ENCODE measurements around the gene WDFY4. TPM values are rescaled to one million over a fixed set of nuclear protein-coding genes. Genes with fewer than 3 reads are reported as not detected.

WDFY4 gene
- total and polyA plus RNA-seq, 2 donors (not counting 3 experiments of a cell fraction or from before 2014, with no cell fraction given): 10.1 to 10.2 TPM

- ChIA-PET CTCF (no interaction called here), POLR2A (no interaction called here)
- no peaks in the 10 kb centered on the region for H3K4me1 ChIP-seq (ENCODE audit: control insufficient read depth, extremely low read depth, insufficient read depth, low read length)
- no peak overlapping the region for H2AFZ ChIP-seq (ENCODE audit: low read depth, low read length)
- no peak overlapping the region for H3K9ac ChIP-seq (replicated peaks; ENCODE audit: extremely low read depth, insufficient read depth, low read length)
- no peak for TF ChIP-seq EZH2 (IDR thresholded peaks at IDR 0.05; ENCODE audit: borderline replicate concordance, low read depth, low read length, severe bottlenecking)
- no peaks in the 10 kb centered on the region for H3K79me2 ChIP-seq (ENCODE audit: control insufficient read depth, insufficient read depth, low read length)
- intact Hi-C loops (cut with micrococcal nuclease) (no loop called here), dilution Hi-C loops (cut with MboI; ENCODE audit: extremely low pct_ligation_motif_present, low sequenced_read_pairs) (no loop called here)
- H3K27me3 ChIP-seq (ENCODE audit: control insufficient read depth in 2 of 2, insufficient read depth in 2 of 2, low read length in 2 of 2): peaks cover 0 to 10% of the 10 kb centered on the region in 2 experiments
- no peaks in the 10 kb centered on the region for H3K36me3 ChIP-seq (ENCODE audit: control insufficient read depth in 2 of 2, extremely low read depth in 1 of 2, insufficient read depth in 2 of 2, low read length in 2 of 2)
- H3K27ac ChIP-seq (ENCODE audit: insufficient read depth, low read depth, low read length): no peak overlapping the region
- no peaks in the 10 kb centered on the region for H3K9me1 ChIP-seq (replicated peaks; ENCODE audit: control insufficient read depth, extremely low read depth, insufficient read depth, low read length)
- DNase-seq (ENCODE audit: low read depth, low spot score): no peak
- BruUV-seq (replicated peaks): no TSS peak
- FAIRE-seq: no peak
- no peak overlapping the region for H3K4me2 ChIP-seq (ENCODE audit: insufficient read depth, low read length)
- no peaks in the 10 kb centered on the region for H4K20me1 ChIP-seq (replicated peaks; ENCODE audit: control insufficient read depth, extremely low read depth, insufficient read depth, low read length)
- H3K9me3 ChIP-seq (replicated peaks; ENCODE audit: control insufficient read depth, insufficient read depth, low read length): no peaks in the 10 kb centered on the region
- no peak overlapping the region for H3K4me3 ChIP-seq (replicated peaks in 1 of 3; ENCODE audit: insufficient read depth in 1 of 3, low read depth in 1 of 3, low read length in 3 of 3)
Observed at GRCh38 chr10:48671914-48672595, 12.6 kb upstream of the WDFY4 start.

- intact Hi-C loops (cut with micrococcal nuclease): no loop called here
- no peaks in the 10 kb centered on the region for H3K4me1 ChIP-seq (ENCODE audit: control insufficient read depth, extremely low read depth, insufficient read depth, low read length)
- H3K36me3 ChIP-seq (ENCODE audit: control insufficient read depth in 2 of 2, extremely low read depth in 1 of 2, insufficient read depth in 2 of 2, low read length in 2 of 2): no peaks in the 10 kb centered on the region
- FAIRE-seq: no peak
- H3K9me3 ChIP-seq (replicated peaks; ENCODE audit: control insufficient read depth, insufficient read depth, low read length): no peaks in the 10 kb centered on the region
- H3K4me2 ChIP-seq (ENCODE audit: insufficient read depth, low read length): no peak overlapping the region
- BruUV-seq (replicated peaks): no TSS peak
- peaks cover 0 to 10% of the 10 kb centered on the region in 2 experiments for H3K27me3 ChIP-seq (ENCODE audit: control insufficient read depth in 2 of 2, insufficient read depth in 2 of 2, low read length in 2 of 2)
- H3K9ac ChIP-seq (replicated peaks; ENCODE audit: extremely low read depth, insufficient read depth, low read length): no peak overlapping the region
- POLR2A ChIA-PET: no interaction called here
- no peak overlapping the region for H3K4me3 ChIP-seq (replicated peaks in 1 of 3; ENCODE audit: insufficient read depth in 1 of 3, low read depth in 1 of 3, low read length in 3 of 3)
- dilution Hi-C loops (cut with MboI; ENCODE audit: extremely low pct_ligation_motif_present, low sequenced_read_pairs): no loop called here
- TF ChIP-seq MAX (IDR thresholded peaks at IDR 0.05; ENCODE audit: insufficient read depth, insufficient read length) (no peak), EZH2 (IDR thresholded peaks at IDR 0.05; ENCODE audit: borderline replicate concordance, low read depth, low read length, severe bottlenecking) (no peak), POLR2AphosphoS5 (IDR thresholded peaks at IDR 0.05; ENCODE audit: insufficient read depth, low read depth, low read length) (no peak), FOS (IDR thresholded peaks at IDR 0.05; ENCODE audit: borderline replicate concordance, insufficient read depth, low read length) (no peak), POLR2A (IDR thresholded peaks at IDR 0.05; ENCODE audit: low read depth, low read length) (no peak), JUN (IDR thresholded peaks at IDR 0.05; ENCODE audit: borderline replicate concordance, insufficient read depth, insufficient read length, low read depth) (no peak), GATA2 (IDR thresholded peaks at IDR 0.05; ENCODE audit: insufficient read depth, insufficient read length, low read depth, low read length) (no peak), MYC (IDR thresholded peaks at IDR 0.05; ENCODE audit: low read depth, low read length) (no peak)
- TF ChIP-seq, protein P1, sequence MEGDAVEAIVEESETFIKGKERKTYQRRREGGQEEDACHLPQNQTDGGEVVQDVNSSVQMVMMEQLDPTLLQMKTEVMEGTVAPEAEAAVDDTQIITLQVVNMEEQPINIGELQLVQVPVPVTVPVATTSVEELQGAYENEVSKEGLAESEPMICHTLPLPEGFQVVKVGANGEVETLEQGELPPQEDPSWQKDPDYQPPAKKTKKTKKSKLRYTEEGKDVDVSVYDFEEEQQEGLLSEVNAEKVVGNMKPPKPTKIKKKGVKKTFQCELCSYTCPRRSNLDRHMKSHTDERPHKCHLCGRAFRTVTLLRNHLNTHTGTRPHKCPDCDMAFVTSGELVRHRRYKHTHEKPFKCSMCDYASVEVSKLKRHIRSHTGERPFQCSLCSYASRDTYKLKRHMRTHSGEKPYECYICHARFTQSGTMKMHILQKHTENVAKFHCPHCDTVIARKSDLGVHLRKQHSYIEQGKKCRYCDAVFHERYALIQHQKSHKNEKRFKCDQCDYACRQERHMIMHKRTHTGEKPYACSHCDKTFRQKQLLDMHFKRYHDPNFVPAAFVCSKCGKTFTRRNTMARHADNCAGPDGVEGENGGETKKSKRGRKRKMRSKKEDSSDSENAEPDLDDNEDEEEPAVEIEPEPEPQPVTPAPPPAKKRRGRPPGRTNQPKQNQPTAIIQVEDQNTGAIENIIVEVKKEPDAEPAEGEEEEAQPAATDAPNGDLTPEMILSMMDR (IDR thresholded peaks at IDR 0.05; ENCODE audit: extremely low read depth in 1 of 2, insufficient read depth in 1 of 2, low read depth in 1 of 2, low read length in 2 of 2): no peak
- CTCF ChIA-PET: no interaction called here
- no peak for DNase-seq (ENCODE audit: low read depth, low spot score)
- H3K79me2 ChIP-seq (ENCODE audit: control insufficient read depth, insufficient read depth, low read length): no peaks in the 10 kb centered on the region
- no peak overlapping the region for H3K27ac ChIP-seq (ENCODE audit: insufficient read depth, low read depth, low read length)
- H2AFZ ChIP-seq (ENCODE audit: low read depth, low read length): no peak overlapping the region
- no peaks in the 10 kb centered on the region for H4K20me1 ChIP-seq (replicated peaks; ENCODE audit: control insufficient read depth, extremely low read depth, insufficient read depth, low read length)
- no peaks in the 10 kb centered on the region for H3K9me1 ChIP-seq (replicated peaks; ENCODE audit: control insufficient read depth, extremely low read depth, insufficient read depth, low read length)
Observed at GRCh38 chr10:48672596-48673265, 11.9 kb upstream of the WDFY4 start.
